Activated CD8-positive, alpha-beta T cell treated with anti-CD3 and anti-CD28 coated beads for 36 hours (primary cell): Measurements from ENCODE around the gene GSTA5. TPM values are rescaled to one million over a fixed set of nuclear protein-coding genes. Genes with fewer than 3 reads are reported as not detected.
"Not testable (repeated sequence)": the region's sequence is repeated elsewhere in the genome, so short reads cannot be mapped to it uniquely, and the experiment has no call there.

ENCODE experiments used
- ATAC-seq: fragments of 200-7000 bp; cut with Tn5 transposase; one replicate; pipeline ENCODE4 v1.10.0; 2021; ENCODE audit warnings: mild to moderate bottlenecking, moderate library complexity
- CTCF ChIA-PET: fragments of 350-600 bp; sonication (Branson Sonifier 250); formaldehyde crosslinking; loops from one replicate; lab custom pipeline; 2021; ENCODE audit warnings: antibody characterized with exemption; lab: Charles Lee
- POLR2A ChIA-PET: fragments of 350-600 bp; sonication (Branson Sonifier 250); formaldehyde crosslinking; loops from one replicate; lab custom pipeline; 2021; ENCODE audit warnings: antibody characterized with exemption; lab: Charles Lee
- DNase-seq: peaks from one replicate; pipeline ENCODE4 v3.0.0-alpha.2; 2020
- H3K27ac Mint-ChIP-seq: one replicate; pipeline ENCODE4 v1.8.0; 2021; ENCODE audit warnings: mild to moderate bottlenecking, mixed read lengths
- H3K27me3 Mint-ChIP-seq: one replicate; pipeline ENCODE4 v1.8.0; 2021; ENCODE audit warnings: mixed read lengths
- H3K36me3 Mint-ChIP-seq: one replicate; pipeline ENCODE4 v1.8.0; 2021; ENCODE audit warnings: low read depth, mixed read lengths
- H3K4me1 Mint-ChIP-seq: one replicate; pipeline ENCODE4 v1.8.0; 2021; ENCODE audit warnings: low read depth, mixed read lengths
- H3K4me3 Mint-ChIP-seq: one replicate; pipeline ENCODE4 v1.8.0; 2021; ENCODE audit warnings: mild to moderate bottlenecking, moderate library complexity, mixed read lengths
- H3K9me3 Mint-ChIP-seq: one replicate; pipeline ENCODE4 v1.8.0; 2021; ENCODE audit warnings: mixed read lengths
- intact Hi-C: fragments of 100-400 bp; cut with micrococcal nuclease; formaldehyde crosslinking; loops from one replicate; pipeline ENCODE4 v1.10.0; 2022
- total RNA-seq, 2 experiments: library from RNA; stranded (reverse); gene quantifications; one replicate each; pipeline ENCODE4 v1.2.3, GENCODE V29; 2021
- TF ChIP-seq, protein P1 (sequence below): fragments of 200-600 bp; IDR thresholded peaks from one replicate; pipeline ENCODE4 v1.8.0; 2022; ENCODE audit warnings: antibody characterized with exemption, mild to moderate bottlenecking

The GSTA5 gene
- total RNA-seq, 2 experiments from 2014 or later, result not detected

DNA sequence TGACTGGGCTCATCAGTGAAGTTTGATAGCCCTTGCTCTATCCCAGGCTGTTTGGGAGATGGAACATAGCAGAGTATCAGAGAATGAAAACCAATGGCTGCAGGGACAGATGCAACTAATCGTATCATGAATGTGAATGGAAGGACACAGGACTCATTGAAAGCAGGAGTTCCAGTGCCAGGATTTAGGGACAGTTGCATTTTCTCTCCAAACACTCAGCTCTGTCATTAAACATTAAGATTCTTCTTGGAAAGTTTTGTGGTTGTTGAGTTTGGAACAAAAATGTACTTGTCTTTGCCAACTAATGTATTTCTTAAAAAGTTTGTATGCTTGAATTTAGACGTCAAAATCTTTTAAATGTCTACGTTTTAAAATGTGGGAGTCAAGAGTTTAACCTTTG, 31.0 kb upstream of the GSTA5 start:
- peaks cover 4% of the 10 kb centered on the region for H3K27me3 Mint-ChIP-seq
- no peak for DNase-seq
- TF ChIP-seq, protein P1, sequence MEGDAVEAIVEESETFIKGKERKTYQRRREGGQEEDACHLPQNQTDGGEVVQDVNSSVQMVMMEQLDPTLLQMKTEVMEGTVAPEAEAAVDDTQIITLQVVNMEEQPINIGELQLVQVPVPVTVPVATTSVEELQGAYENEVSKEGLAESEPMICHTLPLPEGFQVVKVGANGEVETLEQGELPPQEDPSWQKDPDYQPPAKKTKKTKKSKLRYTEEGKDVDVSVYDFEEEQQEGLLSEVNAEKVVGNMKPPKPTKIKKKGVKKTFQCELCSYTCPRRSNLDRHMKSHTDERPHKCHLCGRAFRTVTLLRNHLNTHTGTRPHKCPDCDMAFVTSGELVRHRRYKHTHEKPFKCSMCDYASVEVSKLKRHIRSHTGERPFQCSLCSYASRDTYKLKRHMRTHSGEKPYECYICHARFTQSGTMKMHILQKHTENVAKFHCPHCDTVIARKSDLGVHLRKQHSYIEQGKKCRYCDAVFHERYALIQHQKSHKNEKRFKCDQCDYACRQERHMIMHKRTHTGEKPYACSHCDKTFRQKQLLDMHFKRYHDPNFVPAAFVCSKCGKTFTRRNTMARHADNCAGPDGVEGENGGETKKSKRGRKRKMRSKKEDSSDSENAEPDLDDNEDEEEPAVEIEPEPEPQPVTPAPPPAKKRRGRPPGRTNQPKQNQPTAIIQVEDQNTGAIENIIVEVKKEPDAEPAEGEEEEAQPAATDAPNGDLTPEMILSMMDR, result no peak
- no peaks in the 10 kb centered on the region for H3K36me3 Mint-ChIP-seq
- intact Hi-C loops, result no loop called here
- POLR2A ChIA-PET, result no interaction called here
- H3K27ac Mint-ChIP-seq, result no peak overlapping the region
- H3K4me1 Mint-ChIP-seq, result no peaks in the 10 kb centered on the region
- no peak overlapping the region for H3K4me3 Mint-ChIP-seq
- H3K9me3 Mint-ChIP-seq, result no peaks in the 10 kb centered on the region
- no peak for ATAC-seq
- CTCF ChIA-PET, result no interaction called here

DNA sequence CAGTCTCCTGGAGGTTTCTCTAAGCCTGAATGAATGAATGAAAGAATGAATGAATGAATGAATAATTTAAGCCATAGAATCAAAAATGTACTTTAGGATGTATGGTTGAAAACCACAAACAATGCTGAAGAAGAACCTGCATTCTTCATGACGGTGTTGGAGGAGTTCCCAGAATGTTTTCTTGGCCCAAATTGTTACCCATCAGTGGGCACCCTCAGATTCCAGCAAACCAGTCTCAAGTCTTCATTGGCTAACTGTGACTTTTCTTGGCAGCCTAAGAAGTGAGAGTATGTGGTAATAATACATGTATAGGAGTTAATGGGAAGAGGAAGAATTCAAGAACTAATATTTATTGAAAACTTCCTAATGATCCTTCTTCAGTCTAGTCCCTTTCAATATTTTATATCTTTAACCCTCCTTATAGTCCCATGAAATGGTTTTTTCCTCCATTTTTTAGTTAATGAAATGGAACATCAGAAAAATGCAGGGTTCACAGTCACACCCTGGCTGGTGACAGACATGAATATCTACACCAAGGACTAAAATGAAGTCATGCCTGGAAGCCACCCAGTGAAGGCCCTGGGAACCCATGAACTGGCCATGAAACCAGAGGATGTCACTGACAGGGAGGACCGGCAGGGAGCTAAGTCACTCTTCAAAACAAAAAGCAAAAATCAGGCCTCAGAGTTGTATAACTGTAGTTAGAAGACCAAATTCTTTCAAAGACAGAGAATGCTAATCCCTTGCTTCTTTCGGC, 29.9 kb upstream of the GSTA5 start:
- intact Hi-C loops, POLR2A ChIA-PET, H3K27me3 Mint-ChIP-seq, H3K4me1 Mint-ChIP-seq, H3K27ac Mint-ChIP-seq, ATAC-seq, H3K36me3 Mint-ChIP-seq, H3K9me3 Mint-ChIP-seq, DNase-seq, CTCF ChIA-PET, H3K4me3 Mint-ChIP-seq: not testable (repeated sequence)

DNA sequence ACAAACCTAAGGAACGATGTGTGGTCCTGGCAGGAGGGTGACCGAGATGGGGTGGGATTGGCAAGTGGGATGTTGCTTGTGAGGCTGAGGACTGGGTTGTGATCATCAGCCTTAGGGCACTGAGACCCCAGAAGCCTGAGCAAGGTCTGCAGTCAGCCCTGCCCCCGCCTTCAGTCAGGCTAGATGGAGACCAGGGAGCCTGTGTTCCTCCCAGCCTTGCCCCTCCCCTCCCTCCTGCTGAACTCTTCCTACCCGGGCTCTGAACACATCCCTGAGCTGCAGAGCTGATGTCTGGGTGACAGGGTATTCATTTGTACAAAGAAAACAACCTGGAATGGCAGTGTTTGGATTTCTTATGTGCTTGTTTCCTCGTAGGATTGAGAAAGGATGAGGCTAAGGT, 28.3 kb upstream of the GSTA5 start:
- H3K27ac Mint-ChIP-seq, H3K4me3 Mint-ChIP-seq, H3K36me3 Mint-ChIP-seq, H3K9me3 Mint-ChIP-seq, intact Hi-C loops, DNase-seq, ATAC-seq, POLR2A ChIA-PET, H3K4me1 Mint-ChIP-seq, CTCF ChIA-PET: not testable (repeated sequence)
- H3K27me3 Mint-ChIP-seq, result peaks cover 12% of the 10 kb centered on the region

DNA sequence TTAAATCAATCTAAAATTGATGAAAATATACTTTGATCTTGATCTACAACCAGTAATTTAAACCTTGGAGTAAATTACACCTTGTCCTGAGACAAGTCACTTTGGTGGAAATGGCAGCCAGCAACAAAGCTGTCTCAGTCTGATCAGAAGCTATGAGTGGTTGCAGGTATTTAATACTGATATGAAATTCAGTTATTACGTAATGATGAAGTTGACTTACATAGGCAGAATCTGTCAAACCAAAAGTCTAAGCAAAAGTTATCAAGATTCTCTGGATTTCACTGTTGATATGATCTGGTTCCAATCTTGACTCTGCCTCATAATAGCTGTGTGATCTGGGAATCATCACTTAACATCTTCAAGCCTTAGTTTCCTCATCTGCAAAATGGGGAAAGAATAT, 27.6 kb upstream of the GSTA5 start:
- TF ChIP-seq, protein P1, result no peak
- ATAC-seq, result no peak
- Mint-ChIP-seq H3K36me3 (no peaks in the 10 kb centered on the region), H3K27ac (no peak overlapping the region), H3K27me3 (peaks cover 8% of the 10 kb centered on the region), H3K4me3 (no peak overlapping the region), H3K9me3 (no peaks in the 10 kb centered on the region), H3K4me1 (no peaks in the 10 kb centered on the region)
- ChIA-PET CTCF (no interaction called here), POLR2A (no interaction called here)
- DNase-seq, result no peak
- intact Hi-C loops, result no loop called here

DNA sequence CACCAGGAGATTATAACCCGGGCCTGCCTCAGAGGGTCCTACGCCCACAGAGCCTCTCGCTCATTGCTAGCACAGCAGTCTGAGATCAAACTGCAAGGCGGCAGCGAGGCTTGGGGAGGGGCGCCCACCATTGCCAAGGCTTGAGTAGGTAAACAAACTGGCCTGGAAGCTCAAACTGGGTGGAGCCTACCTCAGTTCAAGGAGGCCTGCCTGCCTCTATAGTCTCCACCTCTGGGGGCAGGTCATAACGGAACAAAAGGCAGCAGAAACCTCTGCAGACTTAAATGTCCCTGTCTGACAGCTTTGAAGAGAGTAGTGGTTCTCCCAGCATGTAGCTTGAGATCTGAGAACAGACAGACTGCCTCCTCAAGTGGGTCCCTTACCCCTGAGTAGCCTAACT, 20.5 kb upstream of the GSTA5 start:
- intact Hi-C loops, H3K9me3 Mint-ChIP-seq, H3K4me1 Mint-ChIP-seq, H3K36me3 Mint-ChIP-seq, H3K4me3 Mint-ChIP-seq, POLR2A ChIA-PET, ATAC-seq, DNase-seq, H3K27ac Mint-ChIP-seq: not testable (repeated sequence)
- CTCF ChIA-PET, result interaction anchor here (1.2 kb wide), 1 partner anchor 134 kb away, joined by 3 read pairs; the partner anchor contains the start of gene GSTA4
- peaks cover 29% of the 10 kb centered on the region for H3K27me3 Mint-ChIP-seq

DNA sequence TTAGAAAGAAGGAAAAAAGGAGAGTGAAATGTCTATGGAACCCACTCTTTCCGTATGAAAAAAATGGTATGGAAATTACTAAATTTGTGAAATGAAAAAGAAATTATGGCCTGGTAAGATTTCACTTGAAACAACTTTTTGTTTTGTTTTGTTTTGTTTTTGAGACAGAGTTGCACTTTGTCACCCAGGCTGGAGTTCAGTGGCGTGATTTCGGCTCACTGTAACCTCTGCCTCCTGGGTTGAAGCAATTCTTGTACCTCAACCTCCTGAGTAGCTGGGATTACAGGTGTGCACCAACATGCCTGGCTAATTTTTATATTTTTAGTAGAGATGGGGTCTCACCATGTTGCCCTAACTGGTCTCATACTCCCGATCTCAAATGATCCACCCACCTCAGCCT, 17.8 kb upstream of the GSTA5 start:
- no peak overlapping the region for H3K4me3 Mint-ChIP-seq
- H3K27ac Mint-ChIP-seq, result no peak overlapping the region
- DNase-seq (no peak), ATAC-seq (no peak)
- H3K36me3 Mint-ChIP-seq, result no peaks in the 10 kb centered on the region
- H3K27me3 Mint-ChIP-seq, result peaks cover 39% of the 10 kb centered on the region
- H3K4me1 Mint-ChIP-seq, result no peaks in the 10 kb centered on the region
- intact Hi-C loops, result no loop called here
- ChIA-PET POLR2A (no interaction called here), CTCF (no interaction called here)
- TF ChIP-seq, protein P1, result no peak
- no peaks in the 10 kb centered on the region for H3K9me3 Mint-ChIP-seq

DNA sequence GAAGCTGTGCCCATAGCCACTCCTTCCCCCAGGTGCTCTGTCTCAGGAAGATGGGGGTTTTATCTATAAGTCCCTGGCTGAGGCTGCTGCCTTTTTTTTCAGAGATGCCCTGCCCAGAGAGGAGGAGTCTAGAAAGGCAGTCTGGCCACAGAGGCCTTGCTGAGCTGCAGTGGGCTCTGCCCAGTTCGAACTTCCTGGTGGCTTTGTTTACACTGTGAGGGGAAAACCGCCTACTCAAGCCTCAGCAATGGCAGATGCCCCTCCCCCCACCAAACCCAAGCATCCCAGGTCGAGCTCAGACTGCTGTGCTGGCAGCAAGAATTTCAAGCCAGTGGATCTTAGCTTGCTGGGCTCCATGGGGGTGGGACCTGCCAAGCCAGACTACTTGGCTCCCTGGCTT, 15.5 kb upstream of the GSTA5 start:
- intact Hi-C loops, POLR2A ChIA-PET, H3K4me1 Mint-ChIP-seq, H3K27ac Mint-ChIP-seq, H3K4me3 Mint-ChIP-seq, H3K36me3 Mint-ChIP-seq, ATAC-seq, H3K9me3 Mint-ChIP-seq: not testable (repeated sequence)
- DNase-seq, result peak; percentile 6
- CTCF ChIA-PET, result interaction anchor here (1.0 kb wide), 1 partner anchor 15 kb away, joined by 3 read pairs; no protein-coding TSS in a partner anchor
- H3K27me3 Mint-ChIP-seq, result peaks cover 38% of the 10 kb centered on the region
